ENCODE results near the gene PARD3B. TPM values are rescaled to one million over a fixed set of nuclear protein-coding genes. Genes with fewer than 3 reads are reported as not detected.

Gene PARD3B
- total and polyA plus RNA-seq, 2 of the 4 experiments (the other 2 are of a cell fraction), result 3.3 to 15.6 TPM

DNA sequence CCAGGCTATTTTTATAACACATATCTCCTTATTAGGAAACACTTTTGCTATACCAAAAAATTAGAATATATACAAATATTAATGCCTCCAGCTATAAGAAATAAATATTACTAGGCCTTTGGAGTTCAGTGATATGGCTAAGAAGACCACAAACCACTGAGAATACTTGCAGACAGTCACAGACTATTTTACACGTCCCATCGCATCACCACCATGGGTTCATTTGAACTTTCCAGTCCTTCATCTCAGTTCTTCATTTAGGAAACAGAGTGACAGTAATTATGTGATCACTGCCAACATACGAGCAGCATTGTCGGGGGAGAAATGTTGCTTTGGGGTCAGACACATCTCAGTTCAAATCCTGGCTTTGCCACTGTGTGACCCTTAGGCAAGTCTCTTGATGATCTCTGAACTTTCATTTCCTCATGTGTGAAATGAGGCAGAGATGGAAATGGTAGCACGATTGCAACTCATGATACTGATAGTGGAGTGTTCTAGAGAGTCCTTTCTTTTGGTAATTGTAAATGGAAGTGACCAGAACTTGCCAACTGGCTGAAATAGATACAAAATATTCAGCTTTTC lies 998.1 kb downstream of the PARD3B start:
- H4K91ac ChIP-seq (ENCODE audit: insufficient read depth, low read depth, low read length), result no peak overlapping the region; the same call in 1 of the 2 replicates
- H3K56ac ChIP-seq (ENCODE audit: extremely low read depth, insufficient read depth, low read length), result no peak overlapping the region
- H3K27me3 ChIP-seq (ENCODE audit: control insufficient read depth, insufficient read depth, low read length), result no peaks in the 10 kb centered on the region
- no peak overlapping the region for H2AK9ac ChIP-seq (replicated peaks; ENCODE audit: low read depth, low read length, poor library complexity)
- H3K18ac ChIP-seq (ENCODE audit: low read depth, low read length), result no peak overlapping the region
- no peak overlapping the region for H2BK15ac ChIP-seq (ENCODE audit: low read depth, low read length)
- no peak overlapping the region for H2BK120ac ChIP-seq (ENCODE audit: low read depth, low read length)
- in situ Hi-C loops (cut with MboI; ENCODE audit: low sequenced_read_pairs), result loop anchor here (25.0 kb wide), 1 partner anchor 94 kb away; no protein-coding TSS in a partner anchor
- no peak for DNase-seq
- peaks cover 6% of the 10 kb centered on the region for H3K9me1 ChIP-seq (ENCODE audit: insufficient read depth, low read length)
- H3K14ac ChIP-seq (replicated peaks; ENCODE audit: low read depth, low read length), result no peak overlapping the region
- dilution Hi-C loops (cut with HindIII; ENCODE audit: low sequenced_read_pairs, unreplicated experiment), result no loop called here
- no peak for ATAC-seq (ENCODE audit: low read depth)
- no TSS peak for BruUV-seq (replicated peaks)
- H3K4me1 ChIP-seq (ENCODE audit: control insufficient read depth, insufficient read depth, low read length), result peaks cover 2% of the 10 kb centered on the region; the same call in 1 of the 2 replicates
- CTCF ChIA-PET, result interaction anchor here (1.4 kb wide), 1 partner anchor 11 kb away, joined by 4 read pairs; no protein-coding TSS in a partner anchor
- no peaks in the 10 kb centered on the region for H3K9me3 ChIP-seq (ENCODE audit: control insufficient read depth, insufficient read depth, low read length)
- H3K36me3 ChIP-seq (ENCODE audit: control insufficient read depth, insufficient read depth, low read length), result no peaks in the 10 kb centered on the region
- no peaks in the 10 kb centered on the region for H4K20me1 ChIP-seq (ENCODE audit: insufficient read depth, low read length)
- no peak overlapping the region; the same call in 1 of the 2 replicates for H3K23ac ChIP-seq (ENCODE audit: low read depth, low read length)
- H2BK5ac ChIP-seq (ENCODE audit: low read depth, low read length, poor library complexity, severe bottlenecking), result no peak overlapping the region
- H2AK5ac ChIP-seq (ENCODE audit: low read depth, low read length), result no peak overlapping the region
- POLR2A ChIA-PET (ENCODE audit: unreplicated experiment), result no interaction called here
- H4K5ac ChIP-seq (ENCODE audit: low read depth, low read length), result no peak overlapping the region
- H2AFZ ChIP-seq (replicated peaks; ENCODE audit: low read length, poor library complexity), result no peak overlapping the region
- no peak overlapping the region for H3K4ac ChIP-seq (ENCODE audit: low read depth, low read length)
- no peak overlapping the region for H3K27ac ChIP-seq (ENCODE audit: insufficient read depth, low read length)
- H3K9ac ChIP-seq (ENCODE audit: low read depth, low read length), result no peak overlapping the region
- H4K8ac ChIP-seq (ENCODE audit: low read depth in 2 of 2, low read length in 2 of 2), result peak overlapping the region in 1 of 2 experiments; percentile 9; a peak in 1 of 4 replicates
- no peak overlapping the region for H2BK20ac ChIP-seq (ENCODE audit: low read depth, low read length)
- H3K4me2 ChIP-seq (ENCODE audit: low read depth, low read length), result no peak overlapping the region
- no peaks in the 10 kb centered on the region; a peak in 1 of 4 replicates for H3K79me1 ChIP-seq (ENCODE audit: low read depth in 1 of 2, low read length in 2 of 2)
- WGBS, 2 experiments (ENCODE audit: extremely low coverage in 2 of 2, insufficient read length in 1 of 2), result no CpG with 5 or more reads among the region's 5 CpGs
- intact Hi-C loops (cut with micrococcal nuclease), result no loop called here
- TF ChIP-seq, protein P1, sequence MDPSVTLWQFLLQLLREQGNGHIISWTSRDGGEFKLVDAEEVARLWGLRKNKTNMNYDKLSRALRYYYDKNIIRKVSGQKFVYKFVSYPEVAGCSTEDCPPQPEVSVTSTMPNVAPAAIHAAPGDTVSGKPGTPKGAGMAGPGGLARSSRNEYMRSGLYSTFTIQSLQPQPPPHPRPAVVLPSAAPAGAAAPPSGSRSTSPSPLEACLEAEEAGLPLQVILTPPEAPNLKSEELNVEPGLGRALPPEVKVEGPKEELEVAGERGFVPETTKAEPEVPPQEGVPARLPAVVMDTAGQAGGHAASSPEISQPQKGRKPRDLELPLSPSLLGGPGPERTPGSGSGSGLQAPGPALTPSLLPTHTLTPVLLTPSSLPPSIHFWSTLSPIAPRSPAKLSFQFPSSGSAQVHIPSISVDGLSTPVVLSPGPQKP (IDR thresholded peaks at IDR 0.05; ENCODE audit: borderline replicate concordance, low read depth, low read length), result no peak
- TF ChIP-seq RFX5 (IDR thresholded peaks at IDR 0.05; ENCODE audit: low read depth, low read length), result no peak
- TF ChIP-seq, protein P2, sequence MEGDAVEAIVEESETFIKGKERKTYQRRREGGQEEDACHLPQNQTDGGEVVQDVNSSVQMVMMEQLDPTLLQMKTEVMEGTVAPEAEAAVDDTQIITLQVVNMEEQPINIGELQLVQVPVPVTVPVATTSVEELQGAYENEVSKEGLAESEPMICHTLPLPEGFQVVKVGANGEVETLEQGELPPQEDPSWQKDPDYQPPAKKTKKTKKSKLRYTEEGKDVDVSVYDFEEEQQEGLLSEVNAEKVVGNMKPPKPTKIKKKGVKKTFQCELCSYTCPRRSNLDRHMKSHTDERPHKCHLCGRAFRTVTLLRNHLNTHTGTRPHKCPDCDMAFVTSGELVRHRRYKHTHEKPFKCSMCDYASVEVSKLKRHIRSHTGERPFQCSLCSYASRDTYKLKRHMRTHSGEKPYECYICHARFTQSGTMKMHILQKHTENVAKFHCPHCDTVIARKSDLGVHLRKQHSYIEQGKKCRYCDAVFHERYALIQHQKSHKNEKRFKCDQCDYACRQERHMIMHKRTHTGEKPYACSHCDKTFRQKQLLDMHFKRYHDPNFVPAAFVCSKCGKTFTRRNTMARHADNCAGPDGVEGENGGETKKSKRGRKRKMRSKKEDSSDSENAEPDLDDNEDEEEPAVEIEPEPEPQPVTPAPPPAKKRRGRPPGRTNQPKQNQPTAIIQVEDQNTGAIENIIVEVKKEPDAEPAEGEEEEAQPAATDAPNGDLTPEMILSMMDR (conservative IDR thresholded peaks at IDR 0.05; ENCODE audit: low read depth, low read length), result no peak
- no peak for TF ChIP-seq POLR2A (IDR thresholded peaks at IDR 0.05; ENCODE audit: low read depth, low read length)
- no peak for TF ChIP-seq CEBPB (IDR thresholded peaks at IDR 0.05; ENCODE audit: low read depth, low read length)
- no peak for TF ChIP-seq FOS (IDR thresholded peaks at IDR 0.05; ENCODE audit: low read depth, low read length)
- no peak for TF ChIP-seq SMC3 (IDR thresholded peaks at IDR 0.05; ENCODE audit: low read depth, low read length)
- no peak overlapping the region for H3K4me3 ChIP-seq (ENCODE audit: insufficient read depth, low read depth, low read length)
